GM12872 (cell line): ENCODE measurements around the gene PDE10A.

Experiments used
- TF ChIP-seq, protein P1 (sequence below): IDR thresholded peaks from 3 replicates; pipeline ENCODE4 v1.5.1; 2011; ENCODE audit warnings: low read depth, mild to moderate bottlenecking, low read length, moderate library complexity; ENCODE audit not compliant: insufficient read depth

The PDE10A gene

DNA sequence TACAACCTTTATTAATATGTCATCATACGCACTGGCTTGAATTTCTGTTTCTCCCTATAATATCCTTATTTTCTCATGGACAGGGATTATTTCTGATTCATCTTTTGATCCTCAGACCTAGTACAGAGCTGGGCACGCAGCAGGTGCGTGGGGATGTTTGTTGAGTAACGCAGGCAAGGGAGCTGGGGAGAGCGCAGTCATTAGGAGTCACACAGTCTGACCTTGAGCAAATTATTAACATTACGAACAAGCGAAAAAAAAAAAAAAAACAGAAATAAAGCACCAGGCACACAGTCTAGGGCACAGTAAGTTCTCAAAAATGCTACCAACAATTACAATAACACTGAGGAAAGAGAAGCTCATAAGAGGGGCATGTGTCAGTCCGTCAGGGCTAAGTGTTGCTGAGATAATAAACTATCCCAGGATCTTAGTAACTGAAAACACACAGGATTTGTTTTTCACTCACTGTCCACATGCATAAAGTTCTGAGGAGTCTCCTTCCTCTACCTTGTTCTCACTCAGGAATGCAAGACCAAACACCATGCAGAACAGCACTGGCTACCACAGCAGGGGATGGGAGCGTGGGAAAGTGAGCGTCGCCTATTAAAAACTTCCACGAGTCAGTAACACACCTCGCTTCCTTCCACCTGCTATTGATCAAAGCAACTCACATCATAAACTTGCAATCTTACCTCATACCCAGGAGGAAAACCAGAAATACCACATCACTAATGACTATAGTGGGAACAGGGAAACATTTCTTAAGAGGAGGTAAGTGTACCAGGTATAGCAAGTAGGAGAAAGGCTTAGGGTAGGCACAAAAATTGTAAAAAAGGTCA, 56.9 kb downstream of the PDE10A start:
- TF ChIP-seq, protein P1, sequence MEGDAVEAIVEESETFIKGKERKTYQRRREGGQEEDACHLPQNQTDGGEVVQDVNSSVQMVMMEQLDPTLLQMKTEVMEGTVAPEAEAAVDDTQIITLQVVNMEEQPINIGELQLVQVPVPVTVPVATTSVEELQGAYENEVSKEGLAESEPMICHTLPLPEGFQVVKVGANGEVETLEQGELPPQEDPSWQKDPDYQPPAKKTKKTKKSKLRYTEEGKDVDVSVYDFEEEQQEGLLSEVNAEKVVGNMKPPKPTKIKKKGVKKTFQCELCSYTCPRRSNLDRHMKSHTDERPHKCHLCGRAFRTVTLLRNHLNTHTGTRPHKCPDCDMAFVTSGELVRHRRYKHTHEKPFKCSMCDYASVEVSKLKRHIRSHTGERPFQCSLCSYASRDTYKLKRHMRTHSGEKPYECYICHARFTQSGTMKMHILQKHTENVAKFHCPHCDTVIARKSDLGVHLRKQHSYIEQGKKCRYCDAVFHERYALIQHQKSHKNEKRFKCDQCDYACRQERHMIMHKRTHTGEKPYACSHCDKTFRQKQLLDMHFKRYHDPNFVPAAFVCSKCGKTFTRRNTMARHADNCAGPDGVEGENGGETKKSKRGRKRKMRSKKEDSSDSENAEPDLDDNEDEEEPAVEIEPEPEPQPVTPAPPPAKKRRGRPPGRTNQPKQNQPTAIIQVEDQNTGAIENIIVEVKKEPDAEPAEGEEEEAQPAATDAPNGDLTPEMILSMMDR: no peak

DNA sequence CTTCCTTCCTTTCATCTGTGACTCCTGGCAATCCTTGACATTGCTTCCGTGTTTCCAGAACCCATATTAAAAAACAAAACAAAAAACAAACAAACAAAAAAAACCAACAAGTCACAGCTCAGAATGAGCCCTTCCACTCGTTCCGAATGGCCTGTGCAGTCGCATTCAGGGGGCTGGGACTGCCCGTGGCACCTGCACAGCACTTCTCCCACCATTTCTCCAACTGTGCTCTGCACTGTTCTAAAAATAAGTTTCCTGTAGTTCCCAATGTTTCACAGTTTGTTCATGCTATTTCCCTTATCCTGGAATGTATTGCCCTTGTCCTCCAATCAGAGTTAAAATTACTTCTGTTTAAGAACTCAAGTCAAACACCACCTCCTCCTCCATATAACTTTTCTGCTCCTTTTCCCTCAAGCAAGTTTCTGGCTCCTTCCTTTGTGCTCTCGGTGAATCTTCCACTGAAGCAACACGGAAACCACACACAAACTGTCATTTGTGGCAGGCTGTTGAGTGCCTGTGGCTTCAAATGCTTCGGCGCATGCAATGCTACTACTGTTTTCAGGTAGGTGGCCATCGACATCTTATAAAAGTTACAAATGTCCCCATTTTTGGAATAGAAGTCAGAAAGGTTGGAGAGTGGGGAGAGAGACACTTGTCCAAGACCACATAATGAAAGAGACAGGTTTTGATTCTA, 57.7 kb downstream of the PDE10A start:
- TF ChIP-seq, protein P1: no peak

DNA sequence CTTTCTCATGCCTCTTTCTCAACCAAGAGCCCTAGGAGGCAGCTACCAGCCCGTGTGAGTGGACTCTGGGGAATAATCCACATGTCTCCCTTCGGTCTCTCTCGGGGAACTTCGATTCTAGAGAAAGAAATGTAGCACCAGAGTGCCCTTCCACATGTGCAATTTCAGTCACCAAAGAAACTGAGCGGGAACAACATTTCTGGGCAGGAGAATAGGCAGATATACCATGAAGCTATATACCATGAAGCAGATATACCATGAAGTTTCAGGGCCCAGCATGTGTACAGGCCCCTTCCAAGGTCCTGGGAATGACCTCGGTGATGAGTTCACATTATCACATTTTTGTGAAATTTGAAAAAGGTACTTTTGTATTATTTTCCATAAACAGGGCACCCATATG, 60.8 kb downstream of the PDE10A start:
- TF ChIP-seq, protein P1: no peak

DNA sequence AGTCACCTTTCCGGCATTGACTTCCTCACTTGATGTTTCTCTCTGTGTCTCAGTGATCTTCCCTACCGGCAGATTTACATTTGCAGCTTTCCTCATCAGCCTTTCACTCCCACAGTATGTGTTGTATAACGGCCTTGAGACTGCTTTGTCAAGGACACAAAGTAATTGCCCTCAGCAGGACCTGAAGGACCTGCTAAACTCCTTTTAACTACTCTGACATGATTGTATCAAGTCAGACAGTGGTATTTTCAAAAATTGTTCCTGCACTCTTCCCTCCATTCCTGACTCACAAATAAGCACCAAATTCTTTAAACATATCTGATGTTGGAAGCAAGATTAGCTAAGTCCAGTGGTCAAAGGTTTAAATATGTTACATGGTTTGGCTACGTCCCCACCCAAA, 62.4 kb downstream of the PDE10A start:
- TF ChIP-seq, protein P1: no peak

DNA sequence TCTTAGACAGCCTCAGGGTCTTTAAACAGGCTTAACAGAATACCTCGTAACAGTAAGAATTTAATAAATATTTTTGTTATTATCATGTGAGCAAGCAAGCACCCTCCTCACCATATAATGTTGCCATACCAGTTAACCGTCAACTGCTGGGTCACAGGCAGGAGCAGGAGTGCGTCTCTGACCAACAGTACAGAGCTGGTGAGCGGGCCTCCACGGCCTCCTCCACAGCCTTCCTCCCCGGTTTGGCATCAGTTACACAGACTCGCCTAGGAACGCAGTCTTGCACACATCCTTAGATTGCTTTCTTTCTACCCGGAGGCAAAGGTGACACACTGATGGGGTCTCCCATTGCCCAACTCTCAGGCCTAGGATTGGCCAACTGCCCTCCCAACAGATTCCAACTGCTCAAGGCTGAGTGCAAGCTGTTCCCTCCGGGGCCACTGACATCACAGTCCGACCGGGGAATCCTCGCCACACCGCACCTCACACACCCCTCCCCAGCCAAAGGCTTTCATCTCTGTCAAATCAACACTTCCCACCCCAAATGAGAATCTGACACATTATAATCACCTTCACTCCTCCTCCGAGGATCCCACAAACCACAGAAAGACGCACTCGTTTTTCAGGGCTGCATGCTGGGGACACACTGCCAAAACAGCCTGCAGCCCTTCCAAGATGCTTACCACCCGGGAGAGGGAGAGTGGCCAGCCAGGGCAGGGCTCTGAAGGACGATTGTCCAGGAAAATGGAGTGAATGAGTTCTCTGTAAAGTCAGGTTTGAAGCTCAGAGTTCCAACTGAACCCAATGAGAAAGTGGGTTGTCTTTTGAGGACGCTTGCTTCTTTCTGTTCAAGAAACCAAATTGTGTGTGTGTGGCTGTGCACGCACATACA, 63.2 kb downstream of the PDE10A start:
- TF ChIP-seq, protein P1: no peak

DNA sequence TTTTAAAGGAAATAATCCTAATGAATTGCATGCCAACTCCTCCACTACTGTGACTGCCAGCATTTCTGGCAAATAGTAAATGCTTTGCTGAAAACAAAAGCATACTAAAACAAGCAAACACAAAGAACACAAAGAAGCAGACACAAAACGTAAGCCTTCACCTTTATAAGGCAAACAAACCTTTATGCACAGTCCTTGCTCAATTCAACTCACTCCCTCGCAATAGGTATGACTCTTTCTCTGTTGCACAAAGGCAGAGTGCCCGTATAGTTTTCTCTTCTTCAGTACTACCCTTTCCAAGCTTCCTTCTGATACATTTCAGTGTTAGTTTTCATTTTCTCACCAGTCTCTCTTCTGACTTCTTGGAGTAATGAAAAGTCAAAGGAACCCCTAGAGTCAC, 63.9 kb downstream of the PDE10A start:
- TF ChIP-seq, protein P1: no peak

DNA sequence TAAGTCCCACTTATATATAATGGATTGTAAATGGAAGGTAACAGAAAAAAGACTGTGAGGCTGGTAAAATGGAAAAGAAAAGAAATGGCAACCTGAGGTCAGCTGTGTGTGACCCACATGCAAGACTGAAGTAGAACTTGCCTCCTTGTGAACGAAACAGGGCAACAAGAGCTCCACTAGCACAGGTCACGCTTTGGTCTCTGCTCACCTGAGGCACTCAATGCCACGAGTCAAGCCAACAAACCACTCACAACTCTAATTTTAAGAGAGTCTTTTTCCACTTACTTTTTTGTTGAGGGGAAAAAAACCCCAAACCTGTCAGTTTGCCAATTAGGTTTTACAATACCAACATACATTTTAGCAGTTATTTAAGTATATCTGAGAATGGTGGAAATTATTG, 65.2 kb downstream of the PDE10A start:
- TF ChIP-seq, protein P1: no peak
